ENCODE results near the gene CA5B.
A peak's percentile ranks its signal among the peaks of the same experiment; 100 is the strongest.
"Not testable (repeated sequence)": the region's sequence is repeated elsewhere in the genome, so short reads cannot be mapped to it uniquely, and the experiment has no call there.

CA5B gene

DNA sequence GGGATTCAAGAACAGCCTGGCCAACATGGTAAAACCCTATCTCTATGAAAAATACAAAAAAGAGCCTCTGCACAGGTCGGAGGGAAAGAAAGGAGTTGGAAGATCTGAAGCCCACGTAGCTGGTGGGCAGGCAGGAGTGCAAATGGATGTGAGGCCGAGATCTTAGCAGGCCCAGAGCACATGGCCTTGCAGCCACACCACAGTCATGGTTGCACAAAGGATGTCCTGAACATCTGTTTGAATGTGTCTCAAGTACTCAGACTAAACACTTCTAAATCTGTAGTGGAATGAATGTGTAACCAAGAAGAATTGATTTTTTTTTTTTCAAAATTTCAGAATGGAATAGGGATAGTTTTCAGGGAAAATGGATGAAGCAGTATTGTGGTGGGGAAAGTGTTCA is 10.8 kb downstream of the CA5B start:
- DNase-seq (ENCODE audit: low read depth), result no peak

- no peak for DNase-seq (ENCODE audit: low read depth)
These were observed 11.9 kb downstream of the CA5B start for GRCh38 chrX:15749642-15750610.

GRCh38 chrX:15750611-15751154 is 12.6 kb downstream of the CA5B start:
- no peak for DNase-seq (ENCODE audit: low read depth)

DNA sequence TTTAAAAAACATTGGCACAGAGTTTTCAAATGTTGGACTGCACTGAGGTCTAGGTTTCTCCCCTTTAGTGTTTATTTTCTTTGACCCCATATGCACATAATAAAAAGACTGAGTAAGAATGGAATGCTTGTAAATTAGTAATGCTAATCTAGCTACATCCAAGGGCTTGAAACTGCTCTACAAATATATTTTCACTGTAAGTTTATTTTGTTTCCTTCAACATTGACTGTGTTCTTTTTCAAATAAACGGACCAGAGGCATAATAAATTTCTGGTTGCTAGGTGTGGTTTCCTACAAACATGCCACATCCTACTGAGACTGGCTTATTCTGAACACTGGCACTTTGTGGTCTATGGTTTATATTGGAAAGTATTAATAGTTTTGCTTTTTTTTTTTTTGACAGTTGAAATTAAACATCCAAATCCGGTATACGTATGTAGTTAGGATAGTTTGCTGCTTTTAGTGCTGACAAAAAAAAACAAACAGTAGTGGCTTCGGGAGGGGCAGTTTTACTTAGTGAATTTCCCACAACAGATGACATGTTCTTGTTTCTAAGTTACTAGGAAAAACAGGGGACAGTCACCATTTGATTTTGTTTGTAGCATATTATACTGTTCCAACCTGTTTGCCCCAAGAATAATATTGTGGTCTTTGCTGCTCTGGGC is 13.2 kb downstream of the CA5B start:
- peak; percentile 80 for DNase-seq (ENCODE audit: low read depth)

DNA sequence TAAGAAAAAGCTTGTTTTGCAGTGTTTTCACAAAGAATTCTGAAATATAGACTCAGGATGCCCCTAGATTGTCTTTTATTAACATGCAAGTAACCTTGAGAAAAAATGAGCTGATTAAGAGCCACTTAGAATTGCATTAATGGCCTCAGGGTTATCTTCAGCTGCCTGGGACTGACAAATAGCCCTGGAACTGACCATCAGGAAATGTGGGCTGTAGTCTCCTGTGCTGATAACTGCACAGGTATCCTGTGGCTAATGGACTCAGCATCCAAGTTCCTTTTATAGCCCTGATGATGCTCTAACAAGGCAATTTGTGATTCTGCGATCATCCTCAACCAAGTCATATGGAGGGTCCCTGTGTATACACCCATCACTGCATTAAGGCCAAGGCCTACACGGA is 17.0 kb downstream of the CA5B start:
- no peak for DNase-seq (ENCODE audit: low read depth)

GRCh38 chrX:15758140-15758539 is 20.1 kb downstream of the CA5B start:
- DNase-seq (ENCODE audit: low read depth), result no peak

GRCh38 chrX:15759886-15760285 is 21.8 kb downstream of the CA5B start:
- DNase-seq (ENCODE audit: low read depth), result not testable (repeated sequence)

GRCh38 chrX:15761564-15762191 is 23.6 kb downstream of the CA5B start:
- no peak for DNase-seq (ENCODE audit: low read depth)

- no peak for DNase-seq (ENCODE audit: low read depth)
These were observed 31.4 kb downstream of the CA5B start for GRCh38 chrX:15769300-15769954.

GRCh38 chrX:15781961-15782699 is 44.1 kb downstream of the CA5B start:
- DNase-seq (ENCODE audit: low read depth), result no peak

DNA sequence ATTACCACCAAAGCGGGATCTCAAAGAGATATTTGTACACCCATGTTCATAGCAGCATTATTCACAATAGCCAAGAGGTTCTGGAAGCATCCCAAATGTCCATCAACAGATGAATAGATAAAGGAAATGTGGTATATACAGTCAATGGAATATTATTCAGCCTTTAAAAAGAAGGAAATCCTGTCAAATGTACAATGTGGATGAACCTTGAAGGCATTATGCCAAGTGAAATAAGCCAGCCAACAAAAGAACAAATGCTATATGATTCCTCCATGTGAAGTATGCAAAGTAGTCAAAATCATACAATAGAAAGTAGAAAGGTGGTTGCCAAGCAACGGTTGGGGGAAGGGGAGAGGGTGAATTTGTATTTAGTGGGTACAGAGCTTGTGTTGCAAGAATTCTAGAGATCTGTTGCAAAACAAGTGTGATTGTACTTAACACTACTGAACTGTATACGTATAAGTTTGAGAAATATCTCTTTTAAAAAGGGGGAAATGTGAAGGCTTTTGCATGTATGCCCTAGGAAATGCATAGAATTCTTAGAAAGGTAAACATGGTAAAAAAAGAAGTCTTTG is 47.2 kb downstream of the CA5B start:
- no peak for DNase-seq (ENCODE audit: low read depth)

DNA sequence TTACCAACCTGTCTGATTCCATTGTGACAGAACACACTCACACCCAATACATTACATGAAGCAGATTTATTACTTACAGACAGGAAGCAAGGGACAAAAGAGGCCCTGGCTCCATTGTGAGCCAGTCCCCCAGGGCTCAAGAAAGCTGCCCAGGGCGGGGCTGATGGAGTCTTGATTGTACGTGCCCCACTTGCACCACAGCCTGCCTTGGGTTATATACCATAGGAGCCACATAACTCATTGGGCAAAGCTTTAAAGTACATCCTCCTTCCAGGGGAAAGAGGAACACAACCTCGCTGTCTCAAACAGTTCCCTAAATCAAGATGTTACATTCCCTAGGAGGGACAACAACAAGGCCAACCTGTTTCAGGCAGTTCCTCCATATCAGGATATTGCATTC is 48.8 kb downstream of the CA5B start:
- DNase-seq (ENCODE audit: low read depth), result no peak

DNA sequence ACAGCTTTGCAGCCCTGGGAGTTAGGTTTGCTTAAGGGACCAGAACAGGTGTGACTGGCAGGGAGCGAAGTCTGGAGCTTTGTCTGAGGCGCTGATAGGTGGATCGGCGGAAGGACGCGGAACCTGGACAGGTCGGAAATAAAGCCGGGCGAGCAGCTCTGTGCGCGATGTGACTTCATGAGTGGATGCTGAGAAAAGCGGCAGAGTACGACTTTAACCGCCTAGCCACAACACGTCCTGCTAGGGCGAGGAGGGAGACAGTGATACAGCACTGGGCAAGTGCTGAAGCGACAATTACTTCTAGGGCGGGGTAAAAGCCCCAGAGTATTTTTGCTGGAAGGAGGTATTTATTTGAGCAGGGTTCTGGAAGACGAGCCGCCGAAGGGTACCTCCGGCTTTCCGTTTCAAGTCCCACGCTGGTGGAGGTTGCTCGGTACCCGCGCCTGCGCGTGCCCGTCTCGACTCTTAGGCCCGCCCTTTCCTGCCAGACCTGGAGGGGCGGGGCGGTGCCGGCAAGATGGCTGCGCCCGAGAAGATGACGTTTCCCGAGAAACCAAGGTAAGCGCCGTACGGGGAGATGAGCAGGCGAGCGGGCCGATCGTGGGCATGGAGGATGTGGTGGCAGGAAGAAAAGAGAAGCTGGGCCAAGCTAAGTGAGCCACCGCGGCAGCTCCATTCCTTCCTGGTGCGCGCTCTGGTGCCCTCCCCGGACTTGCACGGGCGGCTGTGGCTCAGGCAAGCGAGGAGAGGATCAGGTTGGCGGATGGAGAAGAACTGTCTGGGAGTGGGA is 52.1 kb downstream of the CA5B start, which contains the start of gene ZRSR2:
TSS of gene ZRSR2 (plus strand) at position 506 of the 790 bp plus-strand sequence. CDS start at position 518, 12 bp downstream.
- DNase-seq (ENCODE audit: low read depth), result peak; percentile 37

DNA sequence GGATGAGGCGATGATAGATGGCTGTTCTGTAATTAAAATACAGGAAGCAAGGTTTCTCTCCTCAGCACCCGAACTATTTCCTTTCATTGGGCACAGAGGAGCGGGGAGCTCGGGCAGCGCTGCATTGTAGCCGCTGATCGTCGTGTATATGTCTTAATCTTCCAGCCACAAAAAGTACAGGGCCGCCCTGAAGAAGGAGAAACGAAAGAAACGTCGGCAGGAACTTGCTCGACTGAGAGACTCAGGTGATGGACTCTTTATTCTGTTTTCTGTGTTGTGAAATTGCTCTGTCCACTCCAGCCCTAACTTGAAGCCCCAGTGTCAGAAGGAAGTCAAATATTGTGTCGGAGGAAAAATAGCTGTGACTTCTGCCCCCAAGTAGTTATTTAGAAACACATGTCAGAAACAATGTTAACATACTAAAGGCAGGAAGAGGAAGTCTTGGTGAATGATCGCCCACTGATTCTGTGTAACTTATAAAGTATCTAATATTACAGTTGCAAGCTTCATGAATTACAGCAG is 52.8 kb downstream of the CA5B start:
- DNase-seq (ENCODE audit: low read depth), result no peak

DNA sequence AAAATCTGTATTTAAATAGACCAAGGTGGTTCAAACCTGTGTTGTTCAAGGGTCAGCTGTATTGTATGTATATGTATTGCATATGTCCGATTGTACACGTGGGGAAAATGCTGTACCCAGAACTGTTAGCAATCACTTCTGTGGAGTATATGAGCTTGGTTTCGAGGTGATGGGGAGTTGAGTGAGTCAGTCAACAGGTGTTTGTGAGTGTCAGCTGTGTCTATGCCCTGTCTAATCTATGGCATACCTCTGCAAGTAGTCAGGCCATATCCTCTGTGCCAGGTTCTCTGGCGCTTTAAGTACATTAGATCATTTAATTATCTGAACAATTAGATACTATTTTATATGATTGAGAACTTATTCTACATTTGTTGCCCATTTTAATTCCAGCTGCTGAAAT is 59.6 kb downstream of the CA5B start:
- DNase-seq (ENCODE audit: low read depth), result no peak

DNA sequence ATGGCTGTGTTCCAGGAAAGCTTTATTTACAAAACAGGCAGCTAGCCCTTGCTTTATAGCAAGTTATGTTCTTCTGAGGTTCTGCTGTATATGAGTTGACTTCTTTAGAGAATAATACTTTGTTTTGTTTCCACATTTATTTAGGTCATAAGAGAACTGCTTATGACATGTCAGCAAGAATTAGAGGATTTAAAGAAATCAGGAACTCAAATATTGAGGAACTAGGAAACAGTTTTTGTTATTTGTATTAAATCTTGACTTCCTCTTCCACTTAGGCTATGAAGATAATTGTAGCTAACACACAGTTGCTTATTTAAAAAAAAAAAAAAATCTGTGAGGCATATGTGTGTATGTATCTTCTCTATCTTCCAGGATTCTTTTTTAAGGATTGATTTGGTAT is 66.5 kb downstream of the CA5B start:
- no peak for DNase-seq (ENCODE audit: low read depth)

GRCh38 chrX:15808254-15808653 is 70.2 kb downstream of the CA5B start:
- no peak for DNase-seq (ENCODE audit: low read depth)

GRCh38 chrX:15812192-15812938 is 74.3 kb downstream of the CA5B start:
- no peak for DNase-seq (ENCODE audit: low read depth)

- DNase-seq (ENCODE audit: low read depth), result no peak
These were observed 75.3 kb downstream of the CA5B start for GRCh38 chrX:15813416-15813815.
